Measurements from ENCODE around the gene ZDHHC7.

- no peak for TF ChIP-seq CTCF (IDR thresholded peaks at IDR 0.05; ENCODE audit: low read depth, low read length, poor library complexity, severe bottlenecking)
- no peak for TF ChIP-seq EZH2phosphoT487 (IDR thresholded peaks at IDR 0.05; ENCODE audit: borderline replicate concordance, low read length)
These were observed 3.1 kb downstream of the ZDHHC7 start for GRCh38 chr16:85008271-85008670.

Measured in DOHH2 (cell line).